OCI-M1 (cell line): ENCODE data around the gene NSG2.

Experiments used
- DNase-seq: peaks from one replicate; lab custom pipeline; 2025; lab: John Stamatoyannopoulos, UW

Gene NSG2

GRCh38 chr5:174059247-174059646, 13.7 kb downstream of the NSG2 start:
- no peak for DNase-seq

GRCh38 chr5:174063082-174063756, 17.7 kb downstream of the NSG2 start:
- DNase-seq, result no peak

- no peak for DNase-seq
Observed at GRCh38 chr5:174064171-174064570, 18.7 kb downstream of the NSG2 start.

GRCh38 chr5:174065528-174066197, 20.2 kb downstream of the NSG2 start:
- DNase-seq, result no peak

- no peak for DNase-seq
Observed at GRCh38 chr5:174067499-174067898, 22.0 kb downstream of the NSG2 start.

- DNase-seq, result no peak
Observed at GRCh38 chr5:174071484-174071883, 26.0 kb downstream of the NSG2 start.

- no peak for DNase-seq
Observed at GRCh38 chr5:174073122-174073660, 27.7 kb downstream of the NSG2 start.

- no peak for DNase-seq
Observed at GRCh38 chr5:174074369-174074768, 28.9 kb downstream of the NSG2 start.

- DNase-seq, result no peak
Observed at GRCh38 chr5:174078416-174078815, 32.9 kb downstream of the NSG2 start.

- no peak for DNase-seq
Observed at GRCh38 chr5:174082286-174082685, 36.8 kb downstream of the NSG2 start.

GRCh38 chr5:174083056-174083827, 37.7 kb downstream of the NSG2 start:
- DNase-seq, result no peak

GRCh38 chr5:174084691-174085154, 39.2 kb downstream of the NSG2 start:
- DNase-seq, result no peak

GRCh38 chr5:174086751-174087150, 41.2 kb downstream of the NSG2 start:
- DNase-seq, result no peak

GRCh38 chr5:174087783-174088182, 42.3 kb downstream of the NSG2 start:
- DNase-seq, result no peak

GRCh38 chr5:174090129-174090528, 44.6 kb downstream of the NSG2 start:
- DNase-seq, result no peak

GRCh38 chr5:174093123-174093522, 47.6 kb downstream of the NSG2 start:
- no peak for DNase-seq

- no peak for DNase-seq
Observed at GRCh38 chr5:174094857-174095606, 49.5 kb downstream of the NSG2 start.

GRCh38 chr5:174096619-174097018, 51.1 kb downstream of the NSG2 start:
- no peak for DNase-seq

GRCh38 chr5:174097486-174098185, 52.1 kb downstream of the NSG2 start:
- no peak for DNase-seq

GRCh38 chr5:174098694-174099093, 53.2 kb downstream of the NSG2 start:
- no peak for DNase-seq

- no peak for DNase-seq
Observed at GRCh38 chr5:174100490-174100889, 55.0 kb downstream of the NSG2 start.
